Stimulated activated CD8-positive, alpha-beta memory T cell treated with anti-CD3 and anti-CD28 coated beads, Interleukin-12 subunit alpha, Interleukin-12 subunit beta, amount 100 ng/mL, for 1 hour (primary cell): ENCODE data around the gene TNNC1.

Experiments used
- DNase-seq: peaks from one replicate; pipeline ENCODE4 v3.0.0-alpha.2; 2020; ENCODE audit warnings: low read depth

Gene TNNC1

GRCh38 chr3:52429779-52430415, 23.9 kb downstream of the TNNC1 start:
- no peak for DNase-seq

GRCh38 chr3:52429031-52429430, 24.8 kb downstream of the TNNC1 start:
- DNase-seq, result no peak

GRCh38 chr3:52428151-52429005, 25.5 kb downstream of the TNNC1 start:
- DNase-seq, result no peak

GRCh38 chr3:52423173-52423572, 30.7 kb downstream of the TNNC1 start:
- no peak for DNase-seq

- DNase-seq, result no peak
Observed at GRCh38 chr3:52422669-52423068, 31.2 kb downstream of the TNNC1 start.

- DNase-seq, result no peak
Observed at GRCh38 chr3:52420388-52420787, 33.5 kb downstream of the TNNC1 start.

GRCh38 chr3:52415800-52416199, 38.0 kb downstream of the TNNC1 start:
- DNase-seq, result no peak

GRCh38 chr3:52408466-52408865, 45.4 kb downstream of the TNNC1 start:
- no peak for DNase-seq

- no peak for DNase-seq
Observed at GRCh38 chr3:52407779-52408178, 46.1 kb downstream of the TNNC1 start.

- no peak for DNase-seq
Observed at GRCh38 chr3:52406791-52407510, 46.9 kb downstream of the TNNC1 start.

- no peak for DNase-seq
Observed at GRCh38 chr3:52406231-52406661, 47.6 kb downstream of the TNNC1 start.

- no peak for DNase-seq
Observed at GRCh38 chr3:52405601-52406110, 48.2 kb downstream of the TNNC1 start.

GRCh38 chr3:52405066-52405465, 48.8 kb downstream of the TNNC1 start:
- no peak for DNase-seq

- no peak for DNase-seq
Observed at GRCh38 chr3:52404391-52404790, 49.5 kb downstream of the TNNC1 start.

- no peak for DNase-seq
Observed at GRCh38 chr3:52403955-52404354, 49.9 kb downstream of the TNNC1 start.

GRCh38 chr3:52403271-52403841, 50.5 kb downstream of the TNNC1 start:
- DNase-seq, result no peak

GRCh38 chr3:52402706-52403270, 51.1 kb downstream of the TNNC1 start:
- DNase-seq, result no peak

GRCh38 chr3:52402101-52402521, 51.7 kb downstream of the TNNC1 start:
- no peak for DNase-seq

- DNase-seq, result no peak
Observed at GRCh38 chr3:52401551-52401950, 52.3 kb downstream of the TNNC1 start.
